GM18502 (cell line): ENCODE data around the gene CYTH4.
A peak's percentile ranks its signal among the peaks of the same experiment; 100 is the strongest.
"Not testable (repeated sequence)": the region's sequence is repeated elsewhere in the genome, so short reads cannot be mapped to it uniquely, and the experiment has no call there.

Source experiments
- ATAC-seq: cut with Tn5 transposase; IDR thresholded peaks from one replicate; pipeline ENCODE4 v1.9.1; 2021; ENCODE audit warnings: mild to moderate bottlenecking; ENCODE audit not compliant: unreplicated experiment, poor library complexity

Gene CYTH4, protein sequence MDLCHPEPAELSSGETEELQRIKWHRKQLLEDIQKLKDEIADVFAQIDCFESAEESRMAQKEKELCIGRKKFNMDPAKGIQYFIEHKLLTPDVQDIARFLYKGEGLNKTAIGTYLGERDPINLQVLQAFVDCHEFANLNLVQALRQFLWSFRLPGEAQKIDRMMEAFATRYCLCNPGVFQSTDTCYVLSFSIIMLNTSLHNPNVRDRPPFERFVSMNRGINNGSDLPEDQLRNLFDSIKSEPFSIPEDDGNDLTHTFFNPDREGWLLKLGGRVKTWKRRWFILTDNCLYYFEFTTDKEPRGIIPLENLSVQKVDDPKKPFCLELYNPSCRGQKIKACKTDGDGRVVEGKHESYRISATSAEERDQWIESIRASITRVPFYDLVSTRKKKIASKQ

DNA sequence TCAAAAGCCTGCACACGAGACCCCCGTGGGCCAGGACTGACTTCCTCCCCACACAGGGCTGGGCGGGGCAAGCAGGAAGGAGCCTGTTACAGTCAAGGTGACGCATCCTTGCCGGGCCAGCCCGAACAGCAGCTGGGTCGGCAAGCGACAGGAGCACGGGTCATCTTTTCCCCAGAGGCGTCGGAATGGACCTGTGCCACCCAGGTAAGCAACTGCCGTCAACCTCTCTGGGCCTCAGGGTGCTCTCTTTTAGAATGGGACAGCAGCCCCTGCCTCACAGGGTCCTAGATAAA is at the start of gene CYTH4:
Gene CYTH4, plus strand, starts transcription at position 124 of the 293 bp plus-strand sequence. Its CDS starts 62 bp downstream, at position 186.
- peak; percentile 69 for ATAC-seq

DNA sequence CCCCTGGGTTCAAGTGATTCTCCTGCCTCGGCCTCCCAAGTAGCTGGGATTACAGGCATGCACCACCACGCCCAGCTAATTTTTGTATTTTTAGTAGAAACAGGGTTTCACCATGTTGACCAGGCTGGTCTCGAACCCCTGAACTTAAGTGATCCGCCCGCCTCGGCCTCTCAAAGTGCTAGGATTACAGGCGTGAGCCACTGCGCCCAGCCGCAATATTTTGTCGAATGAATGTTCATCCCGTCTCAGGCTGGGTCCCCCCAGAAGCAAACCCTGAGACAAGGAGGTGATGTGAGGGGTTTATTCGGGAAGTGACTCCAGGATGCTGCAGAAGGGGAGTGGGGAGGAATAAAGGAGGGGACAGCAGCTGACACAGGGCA is 48.9 kb upstream of the CYTH4 start:
- not testable (repeated sequence) for ATAC-seq

DNA sequence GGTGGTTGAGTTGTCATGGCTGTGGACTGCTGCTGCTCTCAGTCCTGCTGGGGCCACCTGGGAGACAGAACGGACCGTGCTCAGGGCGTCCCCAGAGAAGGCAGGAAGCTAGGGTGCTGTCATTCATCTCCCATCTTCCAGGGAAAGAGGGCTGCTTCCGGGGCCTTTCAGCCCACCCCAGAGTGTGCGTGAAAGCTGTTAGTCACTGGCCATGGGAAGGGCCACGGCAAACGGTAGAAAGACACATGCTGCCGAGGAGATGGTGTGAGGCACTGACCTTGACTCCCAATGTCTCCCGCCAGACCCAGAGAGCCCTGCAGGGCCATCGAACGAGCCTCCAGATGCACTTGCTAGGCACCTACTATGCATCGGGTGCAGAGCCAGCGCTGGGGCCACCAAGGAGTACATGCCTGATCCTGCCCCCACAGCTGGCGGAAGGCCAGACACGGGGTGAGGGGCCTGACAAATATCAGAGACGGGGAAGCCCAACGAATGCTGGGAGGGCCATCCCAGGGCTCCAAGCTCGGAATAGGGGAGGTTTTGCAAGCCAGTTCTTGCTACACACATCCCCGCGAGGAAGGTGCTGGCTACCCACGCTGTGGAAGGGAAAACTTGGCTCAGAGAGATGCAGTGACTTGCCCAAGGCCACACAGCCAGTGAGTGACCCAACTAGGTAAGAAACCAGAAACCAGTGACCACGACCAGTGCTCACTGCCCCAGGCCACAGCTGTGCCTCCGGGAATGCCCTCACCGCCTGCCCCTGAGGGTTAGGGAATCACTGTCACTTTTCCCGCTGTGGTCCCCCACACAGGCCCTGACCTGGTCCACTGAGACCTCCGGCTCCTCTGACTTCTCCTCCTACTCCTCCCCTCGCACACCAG is 48.3 kb upstream of the CYTH4 start:
- ATAC-seq: no peak

DNA sequence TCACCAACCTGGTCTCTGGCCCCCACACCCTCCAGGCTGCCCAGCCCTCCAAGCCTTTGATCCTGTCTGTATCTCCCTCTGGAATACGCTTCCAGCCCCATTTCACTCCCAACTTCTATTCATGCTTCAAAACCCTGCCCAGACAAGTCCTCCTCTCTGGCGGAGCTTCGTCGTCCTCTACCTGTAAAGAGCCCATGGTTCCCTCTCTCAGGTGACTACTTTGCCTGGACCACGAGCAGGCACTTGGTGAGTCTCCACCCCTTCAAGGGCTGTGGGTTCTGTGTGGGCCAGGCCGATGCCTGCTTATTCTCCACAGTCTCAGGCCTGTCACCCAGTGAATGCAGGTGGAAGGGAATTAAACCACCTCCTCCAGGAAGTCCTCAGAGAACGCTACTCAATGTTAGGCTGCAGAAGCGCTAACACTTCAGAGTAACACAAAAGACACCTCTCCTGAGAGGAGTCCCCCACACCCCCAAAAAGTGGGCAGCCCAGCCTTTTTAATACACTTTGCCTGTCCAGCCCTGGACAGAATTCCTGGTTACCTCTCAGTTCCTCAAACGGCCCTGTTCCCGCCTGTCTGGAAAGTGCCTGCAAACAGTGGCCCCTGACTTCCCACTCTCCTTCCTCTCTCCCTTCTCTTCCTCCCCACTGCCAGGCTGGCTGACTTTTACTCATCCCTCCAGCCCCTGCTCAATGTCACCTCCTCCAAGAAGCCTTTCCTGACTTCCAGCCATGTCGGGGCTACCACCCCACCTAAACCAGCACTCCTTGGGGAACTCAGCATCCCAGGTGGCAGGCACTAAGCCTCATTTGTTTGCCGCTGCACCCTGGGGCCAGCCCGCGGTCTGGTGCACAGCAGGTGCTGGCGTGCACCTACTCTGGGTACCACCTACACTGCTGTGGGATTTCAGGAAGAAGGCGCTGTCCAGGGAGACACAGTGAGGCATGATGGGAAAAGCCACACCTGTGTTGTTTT is 47.3 kb upstream of the CYTH4 start:
- no peak for ATAC-seq

DNA sequence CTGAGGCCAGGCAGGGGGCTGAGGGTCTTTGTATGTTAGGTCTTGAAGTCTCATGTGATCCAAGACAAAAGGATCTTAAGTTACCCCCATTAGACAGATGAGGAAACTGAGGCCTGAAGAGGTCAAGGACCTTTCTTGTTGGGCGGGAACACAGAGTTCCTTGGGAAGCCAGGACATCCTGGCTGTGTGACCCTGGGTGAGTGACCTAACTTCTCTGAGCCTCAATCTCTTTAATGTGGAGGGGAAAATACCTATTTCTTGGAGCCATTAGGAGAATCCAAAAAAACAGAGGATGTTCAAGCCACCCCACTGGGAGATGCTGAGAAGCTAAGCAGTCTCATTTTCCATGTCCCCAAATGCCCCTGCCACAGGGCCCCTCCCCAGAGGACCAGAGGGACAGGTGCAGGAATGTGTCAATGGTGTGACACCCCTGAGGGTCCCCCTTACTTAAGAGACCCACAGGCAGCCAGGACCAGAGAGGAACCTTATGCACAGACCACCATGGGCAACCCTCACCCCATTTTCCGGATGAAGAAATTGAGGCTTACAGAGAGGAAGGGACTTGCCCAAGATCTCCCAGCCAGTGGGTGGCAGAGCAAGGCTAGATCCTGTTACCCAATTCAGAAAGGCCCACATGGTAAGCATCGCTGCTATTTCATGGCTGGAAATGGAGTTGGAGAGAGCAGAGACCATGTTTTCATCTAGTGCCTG is 46.3 kb upstream of the CYTH4 start:
- no peak for ATAC-seq

DNA sequence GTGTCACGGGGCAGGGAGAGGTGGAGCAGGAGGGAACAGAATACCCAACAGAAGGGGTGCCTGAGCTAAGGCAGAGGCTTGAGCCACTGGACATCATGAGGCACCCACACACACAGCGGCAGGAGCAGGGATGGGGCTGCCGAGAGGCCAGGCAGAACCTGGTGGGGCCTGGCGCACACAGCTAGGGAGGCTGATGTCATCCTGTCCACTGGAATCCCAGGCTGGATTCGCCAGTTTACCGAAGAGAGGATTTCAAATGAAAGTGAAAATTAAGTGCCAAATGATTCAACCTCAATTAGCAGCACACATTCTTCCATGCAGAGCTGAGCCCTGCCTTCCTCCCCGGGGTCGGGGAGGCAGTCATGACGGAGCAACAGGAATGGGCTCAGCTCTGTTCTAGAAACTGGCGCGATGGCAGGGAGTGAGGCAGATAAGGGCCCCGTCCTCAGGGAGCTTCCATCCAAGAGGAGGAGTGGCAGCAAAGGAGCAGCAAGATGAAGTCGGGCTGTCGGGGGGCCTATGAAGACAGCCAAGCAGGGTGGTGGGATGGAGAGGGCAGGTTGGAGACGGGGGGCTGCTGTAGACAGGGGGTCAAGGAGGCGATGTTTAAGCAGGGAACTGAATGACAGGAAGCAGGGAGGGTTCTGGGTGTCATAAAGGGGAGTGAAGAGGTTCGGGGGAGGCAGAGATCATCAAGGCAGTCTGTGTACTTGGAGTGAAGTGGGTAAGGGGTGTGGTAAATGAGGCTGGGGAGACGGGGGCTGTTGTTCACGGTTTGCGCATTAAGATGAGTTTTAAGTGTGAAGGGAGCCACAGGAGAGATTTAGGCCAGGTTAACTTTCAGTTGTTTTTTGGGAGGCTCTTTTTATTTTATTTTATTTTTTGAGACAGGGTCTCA is 44.7 kb upstream of the CYTH4 start:
- no peak for ATAC-seq

DNA sequence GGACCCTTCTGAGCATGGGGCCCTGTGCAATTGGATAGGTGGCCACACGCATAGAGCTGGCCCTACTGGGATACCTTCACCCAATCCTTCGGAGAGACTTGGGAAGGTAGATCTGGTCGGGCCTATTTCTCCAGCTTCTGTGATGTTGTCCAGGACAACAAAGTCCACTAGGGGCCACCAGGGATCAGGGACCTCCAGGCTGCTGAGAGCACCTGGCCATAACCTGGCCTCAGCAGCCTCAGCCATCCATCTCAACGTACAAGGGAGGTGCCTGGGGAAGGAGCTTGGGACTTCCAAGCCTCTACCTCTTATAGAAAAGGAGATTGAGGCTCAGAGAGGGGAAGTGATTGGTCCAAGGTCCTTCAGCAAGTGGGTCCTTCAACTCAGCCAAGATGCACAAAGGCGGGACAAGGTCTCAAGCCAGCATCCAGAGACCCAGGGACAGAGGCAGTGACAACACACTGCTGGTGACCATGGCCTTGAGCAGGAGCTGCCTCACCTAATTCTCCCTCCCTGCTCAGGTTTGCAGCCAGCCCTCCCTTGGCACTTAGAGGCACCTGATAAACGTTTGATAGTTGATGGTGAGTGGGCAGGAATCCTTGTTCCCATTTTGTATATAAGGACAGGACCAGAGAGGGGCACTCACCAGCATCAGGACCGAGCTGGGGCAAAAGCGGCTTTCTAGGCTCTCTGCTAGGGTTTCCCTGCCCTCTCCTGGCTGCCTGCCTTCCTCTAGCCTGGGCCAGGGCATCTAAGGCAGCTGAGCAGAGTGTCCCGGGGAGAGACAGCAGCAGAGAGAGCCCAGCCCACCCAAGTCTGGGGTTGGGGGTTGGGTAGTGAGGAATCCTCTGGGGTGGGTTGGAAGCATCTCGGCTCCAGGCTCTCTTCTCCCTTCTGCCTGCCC is 42.7 kb upstream of the CYTH4 start:
- ATAC-seq: no peak

DNA sequence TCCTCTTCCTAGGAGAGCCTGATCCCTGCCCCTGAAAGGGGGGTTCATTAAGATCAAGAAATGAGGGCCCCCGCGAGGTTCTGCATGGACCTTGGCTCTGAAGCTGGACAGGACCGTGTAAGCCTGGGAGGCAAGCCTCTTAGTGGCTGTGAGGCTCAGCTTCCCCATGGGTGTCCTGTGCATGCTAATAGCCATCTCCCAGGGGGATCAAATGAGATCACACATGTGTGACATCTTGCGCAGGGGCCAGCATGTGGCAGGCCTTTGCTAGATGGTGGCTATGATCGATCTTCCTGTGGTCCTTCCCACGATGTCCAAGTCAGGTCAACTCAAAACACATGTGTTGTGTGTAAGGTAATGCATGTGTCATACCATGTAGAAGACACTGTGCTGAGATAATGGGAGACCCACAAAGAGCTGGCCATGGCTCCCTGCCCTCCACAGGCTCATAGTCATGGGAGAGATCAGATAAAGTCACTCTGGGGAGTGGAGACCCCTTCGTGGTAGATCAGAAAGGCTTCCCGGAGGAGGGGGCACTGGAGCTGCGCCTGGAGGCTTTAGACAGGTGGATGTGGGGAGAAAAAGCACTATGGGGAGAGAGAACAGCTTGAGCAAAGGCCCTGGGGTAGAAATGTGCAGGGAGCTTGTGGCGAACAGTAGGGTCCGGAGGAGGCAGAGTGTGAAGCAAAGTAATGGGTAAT is 41.9 kb upstream of the CYTH4 start:
- no peak for ATAC-seq

DNA sequence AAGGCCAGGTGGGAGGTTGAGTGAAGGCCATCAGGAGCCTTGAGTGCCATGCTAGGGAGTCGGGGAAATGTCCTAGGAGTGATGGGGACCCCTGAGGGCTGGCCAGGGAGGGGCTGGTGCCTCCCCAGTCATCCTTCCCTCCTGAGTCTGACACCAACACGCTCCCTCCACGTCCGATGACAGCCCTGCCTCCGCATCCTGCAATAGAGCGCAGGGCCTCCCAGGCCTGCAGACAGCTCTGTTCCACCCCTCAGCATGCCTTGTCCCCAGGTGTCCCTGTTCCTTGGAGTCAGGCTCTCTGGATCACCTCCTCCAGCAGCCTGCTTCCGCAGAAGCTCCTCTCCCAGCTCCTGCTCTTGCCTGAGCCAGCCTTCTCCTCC is 41.4 kb upstream of the CYTH4 start:
- no peak for ATAC-seq

DNA sequence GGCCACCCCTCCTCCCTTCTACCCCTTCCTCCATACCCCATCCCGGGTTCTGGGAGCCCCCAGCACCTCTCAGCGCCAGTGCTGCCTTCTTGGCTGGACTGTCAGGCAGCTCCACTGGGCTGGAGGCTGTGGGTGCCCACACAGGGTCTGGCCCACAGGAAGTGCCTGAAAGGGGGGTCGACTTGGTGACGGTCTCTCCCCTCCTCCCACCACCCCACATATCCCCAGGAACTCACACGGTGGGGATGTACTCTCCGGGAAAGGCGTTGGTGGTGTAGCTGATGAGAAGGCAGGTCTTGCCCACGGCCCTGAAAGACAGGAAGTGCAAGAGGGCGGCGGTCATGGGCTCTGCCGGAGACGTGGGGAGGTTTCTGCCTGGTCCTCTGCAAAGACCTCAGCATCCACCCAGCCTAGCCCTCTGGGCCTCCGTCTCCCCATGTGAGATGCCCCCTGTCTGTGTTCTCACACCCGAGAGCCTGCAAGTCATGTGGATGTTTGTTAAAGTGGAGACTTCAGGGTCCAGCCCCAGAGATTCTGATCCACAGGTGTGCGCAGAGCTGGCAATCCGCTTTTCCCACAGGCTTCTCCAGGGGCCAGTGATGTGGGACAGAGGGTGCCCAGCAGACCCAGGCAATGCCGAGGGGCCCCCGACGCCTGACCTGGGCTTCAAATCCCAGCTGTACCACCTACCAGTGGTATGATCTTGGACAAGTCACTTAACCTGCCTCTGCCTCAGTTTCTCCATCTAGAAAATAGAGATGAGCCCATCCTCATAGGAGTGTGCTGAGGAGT is 40.8 kb upstream of the CYTH4 start:
- no peak for ATAC-seq

DNA sequence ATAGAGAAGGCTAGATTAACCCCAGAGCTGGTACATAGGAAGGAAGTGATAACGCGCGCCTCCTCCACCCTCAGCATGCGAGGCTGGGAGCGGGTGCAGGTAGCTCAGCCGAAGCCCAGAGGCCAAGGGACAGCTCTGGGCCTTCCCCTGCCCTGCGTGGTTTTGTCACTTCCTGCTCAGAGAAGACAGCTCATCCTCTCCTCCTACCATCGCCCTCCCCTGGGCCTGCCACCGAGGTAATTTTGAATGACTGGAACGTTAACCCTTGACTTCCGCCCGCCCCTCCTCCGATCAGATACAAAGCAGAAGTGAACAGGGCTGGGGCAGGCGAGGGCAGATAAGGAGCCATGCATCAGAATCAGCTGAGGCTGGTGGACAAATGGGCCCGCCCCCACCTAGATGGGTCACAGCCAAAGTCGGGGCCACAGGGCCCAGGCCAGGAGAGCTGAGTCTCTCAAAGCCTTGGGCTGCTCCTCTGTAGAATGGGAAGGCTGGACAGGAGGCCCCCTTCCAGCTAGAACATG is 39.9 kb upstream of the CYTH4 start:
- ATAC-seq: peak; percentile 56

DNA sequence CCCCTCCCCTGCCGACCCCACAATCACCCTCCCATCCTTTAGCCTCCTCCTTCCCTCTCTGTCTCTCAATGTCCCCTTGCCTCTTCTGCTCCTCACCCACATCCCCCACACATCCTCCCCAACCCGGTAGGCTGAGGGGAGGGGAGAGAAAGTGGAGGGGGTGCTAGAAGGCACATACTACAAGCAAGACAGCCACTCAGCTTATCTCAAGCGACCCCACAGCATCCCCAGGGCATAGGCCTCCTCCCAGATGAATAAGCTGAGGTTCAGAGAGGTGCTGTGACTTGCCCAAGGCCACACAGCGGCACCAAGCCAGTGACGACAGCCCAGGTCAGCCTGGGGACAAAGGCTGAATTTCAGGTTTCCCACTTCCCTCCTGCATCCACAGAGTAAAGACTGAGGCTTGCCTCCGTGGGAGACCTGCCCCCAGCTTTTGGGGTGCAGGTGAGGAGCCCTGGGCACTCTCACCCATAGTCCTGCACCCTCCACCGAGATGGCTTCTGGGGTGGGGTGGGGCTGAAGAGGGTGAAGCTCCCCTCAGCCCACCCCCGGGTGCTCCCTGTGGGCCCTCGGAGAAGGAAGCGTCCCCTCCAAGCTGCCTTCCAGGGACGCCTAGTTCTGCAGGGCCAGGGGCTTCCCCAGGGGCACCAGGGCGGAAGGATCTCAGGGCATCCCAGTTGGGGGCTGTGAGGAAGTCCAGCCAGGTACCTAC is 38.8 kb upstream of the CYTH4 start:
- no peak for ATAC-seq

DNA sequence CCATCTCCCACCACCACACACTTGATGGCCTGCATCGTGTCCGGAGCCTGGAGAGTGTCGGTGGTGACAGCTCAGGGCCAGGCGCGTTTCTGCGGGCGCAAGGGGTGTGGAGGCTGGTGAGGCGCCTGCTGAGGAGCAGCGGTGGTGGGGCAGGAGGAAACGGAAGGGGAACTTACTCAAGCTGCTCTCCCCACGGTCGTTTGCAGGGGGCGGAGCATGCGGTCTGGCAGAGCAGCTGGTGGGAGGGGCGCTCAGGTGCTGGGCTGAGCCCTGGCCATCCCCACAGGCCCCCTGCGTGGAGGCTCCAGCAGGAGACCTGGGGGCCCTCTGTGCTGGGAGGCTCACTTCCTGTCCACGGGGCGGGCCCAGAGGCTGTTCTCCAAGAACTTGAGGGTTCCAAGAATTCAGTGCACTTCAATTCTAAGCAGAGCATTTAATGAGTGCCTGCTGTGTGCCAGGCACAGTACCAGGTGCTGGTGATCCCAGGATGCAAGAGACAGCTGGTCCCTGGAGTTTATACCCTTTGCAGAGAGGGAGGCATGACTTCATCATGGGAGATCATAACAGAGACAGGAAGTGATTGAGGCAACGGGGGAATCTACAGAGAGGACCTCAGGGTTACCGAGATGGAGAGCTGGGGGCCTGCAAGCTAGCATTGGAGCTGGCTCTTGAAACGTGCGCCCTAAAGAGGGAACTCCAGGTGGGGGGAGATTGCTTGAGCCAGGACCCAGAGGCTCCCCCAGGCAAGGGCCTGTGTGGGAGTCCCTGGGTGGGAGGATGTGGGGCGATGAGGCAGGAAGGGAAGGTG is 38.0 kb upstream of the CYTH4 start, which contains the start of gene RAC2:
Gene RAC2, minus strand, starts transcription at position 156 of the 808 bp plus-strand sequence. Its CDS starts 121 bp downstream, at position 35.
- ATAC-seq: peak; percentile 62

DNA sequence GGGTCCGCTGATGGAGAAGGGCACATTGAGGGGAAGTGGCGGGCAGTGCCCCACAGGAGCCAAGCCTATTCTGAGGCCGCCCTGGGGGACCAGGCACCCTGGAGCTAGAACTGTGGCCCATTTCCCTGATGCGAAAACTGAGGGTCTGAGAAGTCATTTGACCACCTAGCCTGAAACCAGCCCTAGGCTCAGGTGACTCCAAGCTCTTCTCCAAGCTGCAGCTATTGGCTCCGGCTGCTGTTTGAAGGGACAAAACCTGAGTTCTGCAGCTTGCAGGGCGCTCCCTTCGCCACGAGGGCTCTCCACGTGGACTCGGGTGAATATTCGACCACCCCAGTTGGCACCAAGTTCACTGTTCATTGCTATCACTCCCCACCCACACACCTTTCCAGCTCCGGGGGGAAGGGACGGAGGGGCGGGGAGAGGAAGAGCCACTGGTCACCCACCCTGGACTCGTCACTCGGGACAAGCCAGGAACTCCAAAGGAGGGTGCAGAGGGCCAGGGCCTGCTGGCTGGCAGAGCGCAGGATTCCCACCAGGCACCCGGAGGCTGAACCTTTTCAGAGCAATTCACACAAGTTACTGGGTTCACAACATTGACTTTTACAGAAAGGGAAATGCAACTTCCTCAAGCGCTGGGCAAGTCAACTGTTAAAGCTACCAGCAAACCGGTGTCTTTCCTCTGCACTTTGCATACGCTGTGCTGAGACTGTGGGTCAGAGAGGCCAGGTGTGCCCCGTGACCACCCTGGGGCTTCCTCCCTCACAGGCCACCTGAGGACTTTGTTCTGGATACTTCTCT is 37.2 kb upstream of the CYTH4 start:
- no peak for ATAC-seq
